RPMI8226 (cell line): ENCODE data around the gene SCNN1B.

ENCODE experiments used
- DNase-seq: peaks from one replicate; pipeline ENCODE4 v3.0.0-alpha.2; 2015

SCNN1B gene

DNA sequence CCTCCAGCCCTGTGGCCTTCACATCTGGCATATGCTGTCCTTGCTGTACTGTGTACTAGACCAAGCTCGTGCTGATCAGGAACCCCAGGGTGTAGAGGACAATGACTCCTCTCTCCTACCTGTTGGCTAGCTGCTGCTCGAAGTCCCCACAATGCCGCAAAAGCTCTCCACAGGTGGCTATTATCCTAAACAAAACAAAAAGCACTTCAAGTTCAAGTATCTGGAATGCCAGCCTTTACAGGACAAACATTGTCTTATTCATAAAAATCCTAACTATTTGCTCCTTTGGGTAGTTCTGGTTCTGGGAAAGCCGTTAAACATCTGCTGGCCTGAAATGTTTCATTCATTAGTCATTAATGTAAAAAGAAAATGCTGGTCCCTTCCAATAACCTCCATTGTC, 108.1 kb downstream of the SCNN1B start:
- DNase-seq, result no peak

DNA sequence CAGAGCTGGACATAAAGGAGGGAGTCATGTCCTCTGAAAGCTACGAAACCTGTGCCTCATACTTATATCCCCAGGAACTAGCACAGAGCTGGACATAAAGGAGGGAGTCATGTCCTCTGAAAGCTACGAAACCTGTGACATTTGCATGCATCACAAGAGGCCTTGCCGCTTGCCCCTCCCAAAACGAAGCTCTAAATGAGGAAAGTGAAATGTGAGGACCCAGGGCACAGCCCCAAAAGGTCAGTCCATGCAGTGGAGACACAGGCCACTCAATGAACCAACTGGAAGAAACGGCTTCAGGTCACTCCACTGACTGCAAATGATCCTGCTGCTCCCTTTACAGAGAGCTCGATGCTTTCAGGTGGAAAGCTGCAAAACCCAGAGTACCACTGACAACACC, 112.6 kb downstream of the SCNN1B start:
- no peak for DNase-seq

DNA sequence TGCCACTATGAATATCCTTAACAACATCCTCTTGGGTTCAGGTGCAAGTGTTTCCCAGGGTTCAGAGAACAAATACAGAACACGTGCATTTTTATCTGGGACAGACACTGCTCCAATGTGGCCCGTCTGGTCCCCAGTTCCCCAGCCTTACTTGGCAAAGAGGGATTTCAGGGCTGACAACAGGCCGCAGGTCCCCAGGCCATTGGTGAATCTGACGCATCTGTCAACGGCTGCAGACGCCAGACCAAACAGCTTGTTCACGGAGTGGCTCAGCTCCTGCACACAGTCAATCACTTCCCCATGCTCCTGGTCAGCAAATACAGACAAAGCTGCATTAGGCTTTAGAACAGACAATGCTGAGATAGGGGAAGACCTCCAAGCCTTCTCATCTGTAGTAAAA, 114.7 kb downstream of the SCNN1B start:
- DNase-seq, result no peak

DNA sequence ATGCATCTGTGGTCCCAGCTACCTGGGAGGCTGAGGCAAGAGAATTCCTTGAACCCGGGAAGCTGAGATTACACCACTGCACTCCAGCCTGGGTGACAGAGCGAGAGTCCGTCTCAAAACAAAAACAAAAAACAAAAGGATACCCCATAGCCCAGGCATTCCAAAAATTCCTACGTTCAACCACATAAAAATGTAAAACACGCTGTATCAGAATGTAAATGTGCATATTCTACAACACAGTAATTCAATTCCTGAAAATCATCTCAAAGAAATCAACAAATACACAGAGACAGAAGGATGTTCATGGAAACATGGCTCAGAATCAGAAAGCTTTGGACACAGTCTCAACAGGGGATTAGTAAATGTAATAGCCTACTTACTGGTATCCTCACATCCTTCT, 117.9 kb downstream of the SCNN1B start:
- no peak for DNase-seq

DNA sequence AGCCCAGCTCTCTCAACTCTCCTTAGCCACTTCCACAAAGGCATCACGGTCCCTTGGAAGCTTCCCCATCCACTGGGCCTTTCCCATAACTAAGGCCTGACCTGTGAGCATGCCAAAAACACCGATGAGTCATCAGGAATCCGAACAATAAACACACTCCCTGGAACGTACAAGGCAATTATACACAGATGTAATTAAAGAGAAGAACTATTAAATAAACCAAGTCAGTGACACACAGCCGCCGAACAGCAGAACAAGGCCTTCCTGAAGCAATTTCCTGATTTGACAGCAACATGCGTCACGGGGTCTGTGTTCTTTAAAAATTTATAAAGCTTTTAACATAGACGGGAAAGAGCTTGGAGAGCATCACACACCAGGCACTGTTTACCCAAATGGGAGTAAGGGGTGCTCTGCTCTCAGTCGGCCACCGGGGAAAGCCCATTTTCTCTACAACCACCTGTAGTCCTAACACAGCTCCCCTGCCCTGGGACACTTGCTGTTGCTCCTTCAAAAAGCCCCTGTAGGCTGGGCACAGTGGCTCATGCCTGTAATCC, 121.5 kb downstream of the SCNN1B start:
- DNase-seq, result no peak

DNA sequence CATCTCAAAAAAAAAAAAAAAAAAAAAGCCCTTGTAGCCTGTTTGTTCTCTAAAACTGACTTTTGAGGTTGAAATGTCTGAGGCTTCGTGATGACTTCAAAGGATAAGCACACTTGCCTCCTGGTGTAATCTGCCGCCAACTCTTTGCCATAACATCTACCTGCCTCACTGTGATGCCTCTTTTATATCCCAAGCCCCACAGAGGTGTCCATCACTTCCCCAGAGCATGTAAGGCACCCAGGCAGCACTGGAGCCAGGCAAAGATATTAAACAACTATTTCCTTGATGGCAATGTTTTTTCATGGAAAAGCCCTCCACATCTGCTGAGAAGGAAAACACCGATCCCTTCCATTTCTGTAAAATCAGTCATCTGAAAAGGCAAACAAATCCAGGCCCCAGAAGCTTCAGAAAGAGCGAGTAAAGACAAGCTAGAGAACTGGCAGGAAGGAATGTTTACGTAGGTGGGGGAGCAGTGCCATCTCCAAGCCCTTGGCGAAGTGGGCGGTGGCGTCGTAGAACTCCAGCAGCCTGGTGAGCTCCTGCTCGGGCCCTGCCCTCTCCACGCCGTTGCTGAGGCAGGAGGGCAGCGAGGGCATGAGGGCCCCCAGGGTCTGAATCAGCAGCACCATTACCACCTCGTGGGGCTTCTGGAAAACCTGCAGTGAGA, 122.3 kb downstream of the SCNN1B start:
- no peak for DNase-seq

DNA sequence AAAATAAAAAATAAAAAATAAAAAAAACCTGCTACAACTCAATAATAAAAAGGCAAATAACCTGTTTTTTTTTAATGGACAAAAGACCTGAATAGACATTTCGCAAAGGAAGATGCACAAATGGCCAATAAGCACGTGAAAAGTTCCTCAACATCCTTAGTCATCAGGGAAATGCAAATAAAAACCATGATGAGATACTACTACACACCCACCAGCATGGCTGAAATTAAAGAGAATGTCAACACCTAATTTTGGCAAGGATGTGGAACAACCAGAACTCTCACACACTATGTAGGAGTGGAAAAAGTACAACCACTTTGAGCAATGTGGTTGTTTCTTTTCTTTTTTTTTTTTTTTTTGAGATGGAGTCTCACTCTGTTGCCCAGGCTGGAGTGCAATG, 126.2 kb downstream of the SCNN1B start:
- DNase-seq, result no peak
